Gastrocnemius medialis (tissue), 4 donors: ENCODE measurements around the gene GLIPR1L2. TPM values are rescaled to one million over a fixed set of nuclear protein-coding genes. Genes with fewer than 3 reads are reported as not detected.

Source experiments
- ATAC-seq, 2 donors: fragments of 150-250 bp; one replicate each; pipeline ENCODE4 v1.9.1; 2016
- DNase-seq, 2 donors: peaks; one replicate each; pipeline ENCODE4 v3.0.0-alpha.2; 2019
- H3K27ac ChIP-seq, 4 donors: fragments of 200-600 bp; sonication (generic); 1 replicate in 1 of 4; 2 replicates in 3 of 4; pipeline ENCODE4 v1.5.1; 2016 to 2018; ENCODE audit warnings: mild to moderate bottlenecking in 2 of 4, moderate library complexity in 1 of 4
- H3K27me3 ChIP-seq, 3 donors: fragments of 200-600 bp; sonication (generic) in 2 of 3; 1 replicate in 1 of 3; 2 replicates in 2 of 3; pipeline versions ENCODE4 v1.5.1 to v1.6.0; 2016 to 2019; ENCODE audit warnings: mild to moderate bottlenecking in 1 of 3, moderate library complexity in 1 of 3
- H3K36me3 ChIP-seq, 2 donors: fragments of 200-600 bp; sonication (generic) in 1 of 2; one replicate each; pipeline ENCODE4 v1.5.1; 2017 to 2018
- H3K4me1 ChIP-seq, 2 donors: fragments of 200-600 bp; sonication (generic) in 1 of 2; one replicate each; pipeline ENCODE4 v1.5.1; 2016 to 2017; ENCODE audit warnings: mild to moderate bottlenecking in 2 of 2
- H3K4me3 ChIP-seq, 4 donors: fragments of 200-600 bp; sonication (generic) in 3 of 4; 1 replicate in 1 of 4; 2 replicates in 3 of 4; pipeline ENCODE4 v1.5.1; 2016 to 2019; ENCODE audit warnings: mild to moderate bottlenecking in 2 of 4
- H3K9me3 ChIP-seq, 3 donors: fragments of 200-600 bp; sonication (generic) in 2 of 3; 1 replicate in 1 of 3; 2 replicates in 2 of 3; pipeline ENCODE4 v1.5.1; 2016 to 2019
- CTCF ChIP-seq, 5 experiments: fragments of 450-650 bp in 3 of 5; fragments of 200-600 bp in 2 of 5; sonication (generic) in 2 of 5; IDR thresholded peaks in 4 of 5; conservative IDR thresholded peaks in 1 of 5; 1 replicate in 4 of 5; 2 replicates in 1 of 5; pipeline ENCODE4 v1.5.1; 2016 to 2019; ENCODE audit warnings: antibody characterized with exemption in 5 of 5, mild to moderate bottlenecking in 3 of 5, moderate library complexity in 3 of 5
- POLR2A ChIP-seq, 2 donors: fragments of 450-650 bp; IDR thresholded peaks; one replicate each; pipeline ENCODE4 v1.6.1; 2017; ENCODE audit warnings: antibody characterized with exemption in 2 of 2, mild to moderate bottlenecking in 2 of 2, moderate library complexity in 2 of 2
- in situ Hi-C, 4 donors: fragments of 200-750 bp; cut with MboI; loops; one replicate each; pipeline versions ENCODE4 v1.15.0 to v1.8.0; 2017; ENCODE audit warnings: low sequenced_read_pairs in 4 of 4
- intact Hi-C: fragments of 100-400 bp; cut with DNase I; formaldehyde crosslinking; loops from one replicate; pipeline ENCODE4 v1.15.1; 2023; ENCODE audit warnings: low total_unique reads
- total RNA-seq, 4 donors: library from RNA; depleted of rRNA; stranded (reverse); fragments of >200 nt; gene quantifications; one replicate each; pipeline versions ENCODE4 v1.1.0 to v1.2.3, GENCODE V29; 2016

The GLIPR1L2 gene
- total RNA-seq, 4 donors from 2014 or later = 0.33 to 1.0 (median 0.49) TPM; not detected in 1

- no peak overlapping the region for H3K27ac ChIP-seq
- DNase-seq = no peak
- in situ Hi-C loops = no loop called here
- TF ChIP-seq POLR2A (IDR thresholded peaks at IDR 0.05) (no peak), CTCF (IDR thresholded peaks at IDR 0.05 in 4 of 5, conservative IDR thresholded peaks at IDR 0.05 in 1 of 5) (no peak)
- H3K9me3 ChIP-seq = no peaks in the 10 kb centered on the region
- no peak for ATAC-seq
- no peaks in the 10 kb centered on the region for H3K27me3 ChIP-seq
- intact Hi-C loops = no loop called here
- no peak overlapping the region for H3K4me3 ChIP-seq
- H3K36me3 ChIP-seq = no peaks in the 10 kb centered on the region
- no peaks in the 10 kb centered on the region for H3K4me1 ChIP-seq
Measured at GRCh38 chr12:75460204-75460603, 69.3 kb downstream of the GLIPR1L2 start.

- Histone ChIP-seq H3K4me1 (no peaks in the 10 kb centered on the region), H3K27me3 (no peaks in the 10 kb centered on the region), H3K9me3 (no peaks in the 10 kb centered on the region), H3K4me3 (no peak overlapping the region), H3K36me3 (no peaks in the 10 kb centered on the region), H3K27ac (no peak overlapping the region)
- in situ Hi-C loops = no loop called here
- no peak for ATAC-seq
- TF ChIP-seq POLR2A (IDR thresholded peaks at IDR 0.05) (no peak), CTCF (IDR thresholded peaks at IDR 0.05 in 4 of 5, conservative IDR thresholded peaks at IDR 0.05 in 1 of 5) (no peak)
- intact Hi-C loops = no loop called here
- DNase-seq = no peak
Measured at GRCh38 chr12:75471902-75472890, 81.3 kb downstream of the GLIPR1L2 start.

- H3K36me3 ChIP-seq = no peaks in the 10 kb centered on the region
- in situ Hi-C loops = no loop called here
- no peak for ATAC-seq
Measured at GRCh38 chr12:75474116-75474515, 83.2 kb downstream of the GLIPR1L2 start.

GRCh38 chr12:75476071-75476470 is 85.2 kb downstream of the GLIPR1L2 start:
- ATAC-seq = no peak
- in situ Hi-C loops = no loop called here

More at GRCh38 chr12:75474116-75474515, 83.2 kb downstream of the GLIPR1L2 start:
- Histone ChIP-seq H3K9me3 (no peaks in the 10 kb centered on the region), H3K4me3 (no peak overlapping the region), H3K27ac (no peak overlapping the region), H3K27me3 (no peaks in the 10 kb centered on the region), H3K4me1 (no peaks in the 10 kb centered on the region)
- DNase-seq = no peak
- intact Hi-C loops = no loop called here
- TF ChIP-seq CTCF (IDR thresholded peaks at IDR 0.05 in 4 of 5, conservative IDR thresholded peaks at IDR 0.05 in 1 of 5) (no peak), POLR2A (IDR thresholded peaks at IDR 0.05) (no peak)

More at GRCh38 chr12:75476071-75476470, 85.2 kb downstream of the GLIPR1L2 start:
- Histone ChIP-seq H3K27ac (no peak overlapping the region), H3K4me1 (peaks cover 3 to 13% of the 10 kb centered on the region in 2 donors), H3K9me3 (no peaks in the 10 kb centered on the region), H3K27me3 (no peaks in the 10 kb centered on the region), H3K36me3 (no peaks in the 10 kb centered on the region), H3K4me3 (no peak overlapping the region)
- intact Hi-C loops = no loop called here
- TF ChIP-seq CTCF (IDR thresholded peaks at IDR 0.05 in 4 of 5, conservative IDR thresholded peaks at IDR 0.05 in 1 of 5) = no peak
- TF ChIP-seq POLR2A (IDR thresholded peaks at IDR 0.05) = no peak
- DNase-seq = no peak
